DND-41 (cell line): Measurements from ENCODE around the gene C15orf62.

Experiments
- ATAC-seq: fragments of 200-7000 bp; cut with Tn5 transposase; 3 replicates; pipeline ENCODE4 v1.9.1; 2021; ENCODE audit warnings: low read depth; ENCODE audit not compliant: insufficient read depth
- DNase-seq: peaks from one replicate; pipeline ENCODE4 v3.0.0-alpha.2; 2020
- H2AFZ ChIP-seq: 2 replicates; pipeline ENCODE4 v1.6.0; 2012; ENCODE audit warnings: low read depth, low read length
- H3K27ac ChIP-seq: 2 replicates; pipeline ENCODE4 v1.5.1; 2012; ENCODE audit warnings: low read length, inconsistent platforms
- H3K27me3 ChIP-seq: fragments of 200-600 bp; sonication (generic); 2 replicates; pipeline ENCODE4 v1.6.0; 2012; ENCODE audit warnings: low read length, mild to moderate bottlenecking, inconsistent platforms; ENCODE audit not compliant: insufficient read depth, poor library complexity
- H3K36me3 ChIP-seq: 2 replicates; pipeline ENCODE4 v1.5.1; 2012; ENCODE audit warnings: low read length, inconsistent platforms; ENCODE audit not compliant: insufficient read depth
- H3K4me1 ChIP-seq: 2 replicates; pipeline ENCODE4 v1.5.1; 2012; ENCODE audit warnings: mild to moderate bottlenecking, low read length; ENCODE audit not compliant: insufficient read depth
- H3K4me2 ChIP-seq: 2 replicates; pipeline ENCODE4 v1.6.0; 2012; ENCODE audit warnings: mild to moderate bottlenecking, moderate library complexity, low read length, inconsistent platforms; ENCODE audit not compliant: insufficient read depth
- H3K4me3 ChIP-seq, 2 experiments: fragments of 200-600 bp in 1 of 2; shearing (Covaris generic) in 1 of 2; 2 replicates each; pipeline ENCODE4 v1.5.1; 2012 to 2016; ENCODE audit warnings: inconsistent platforms in 2 of 2, low read length in 2 of 2, mild to moderate bottlenecking in 2 of 2, low read depth in 1 of 2, moderate library complexity in 1 of 2
- H3K79me2 ChIP-seq: 2 replicates; pipeline ENCODE4 v1.6.0; 2012; ENCODE audit warnings: low read length, inconsistent platforms; ENCODE audit not compliant: insufficient read depth
- H3K9ac ChIP-seq: 2 replicates; pipeline ENCODE4 v1.6.0; 2012; ENCODE audit warnings: low read depth, mild to moderate bottlenecking, inconsistent platforms, low read length, moderate library complexity
- H3K9me3 ChIP-seq: 2 replicates; pipeline ENCODE4 v1.5.1; 2012; ENCODE audit warnings: low read length, moderate library complexity, mild to moderate bottlenecking, inconsistent platforms; ENCODE audit not compliant: insufficient read depth, severe bottlenecking
- H4K20me1 ChIP-seq: 2 replicates; pipeline ENCODE4 v1.6.0; 2012; ENCODE audit warnings: low read length; ENCODE audit not compliant: insufficient read depth
- EZH2 ChIP-seq: IDR thresholded peaks from 3 replicates; pipeline ENCODE4 v1.6.1; 2012; ENCODE audit warnings: borderline replicate concordance, low read depth, mild to moderate bottlenecking, moderate library complexity, low read length, inconsistent platforms; ENCODE audit not compliant: severe bottlenecking
- TF ChIP-seq, protein P1 (sequence below): IDR thresholded peaks from 2 replicates; pipeline ENCODE4 v1.5.1; 2012; ENCODE audit warnings: borderline replicate concordance, low read length, moderate library complexity, mild to moderate bottlenecking; ENCODE audit not compliant: poor library complexity, severe bottlenecking; ENCODE audit errors: extremely low read depth

The C15orf62 gene

DNA sequence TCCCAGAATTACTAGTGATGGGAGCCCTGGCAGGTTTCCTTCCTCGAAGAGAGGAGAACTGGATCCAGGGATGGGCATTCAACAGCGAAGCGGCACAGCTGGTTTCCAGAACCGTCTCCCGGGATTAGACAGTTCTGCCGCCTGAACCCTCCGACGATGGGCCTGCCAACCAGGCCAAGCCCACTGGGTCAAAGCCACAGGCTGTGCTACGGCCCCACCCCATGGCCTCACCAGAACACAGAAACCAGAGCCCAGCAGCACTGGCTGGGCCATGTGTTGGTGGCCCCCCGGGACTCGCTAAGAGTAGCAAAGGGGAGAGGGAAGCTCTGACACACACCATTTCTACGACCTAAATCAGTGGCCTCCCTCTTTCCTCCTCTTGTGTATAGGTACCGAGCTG is 2.2 kb downstream of the C15orf62 start:
- Histone ChIP-seq H3K4me1 (peaks cover 33% of the 10 kb centered on the region), H3K4me2 (no peak overlapping the region), H3K79me2 (no peaks in the 10 kb centered on the region), H3K9ac (no peak overlapping the region), H4K20me1 (peaks cover 8% of the 10 kb centered on the region), H3K9me3 (no peaks in the 10 kb centered on the region), H3K27me3 (no peaks in the 10 kb centered on the region), H3K4me3 (no peak overlapping the region), H2AFZ (no peak overlapping the region), H3K36me3 (peaks cover 71% of the 10 kb centered on the region), H3K27ac (no peak overlapping the region)
- DNase-seq (no peak), ATAC-seq (no peak)
- TF ChIP-seq, protein P1, sequence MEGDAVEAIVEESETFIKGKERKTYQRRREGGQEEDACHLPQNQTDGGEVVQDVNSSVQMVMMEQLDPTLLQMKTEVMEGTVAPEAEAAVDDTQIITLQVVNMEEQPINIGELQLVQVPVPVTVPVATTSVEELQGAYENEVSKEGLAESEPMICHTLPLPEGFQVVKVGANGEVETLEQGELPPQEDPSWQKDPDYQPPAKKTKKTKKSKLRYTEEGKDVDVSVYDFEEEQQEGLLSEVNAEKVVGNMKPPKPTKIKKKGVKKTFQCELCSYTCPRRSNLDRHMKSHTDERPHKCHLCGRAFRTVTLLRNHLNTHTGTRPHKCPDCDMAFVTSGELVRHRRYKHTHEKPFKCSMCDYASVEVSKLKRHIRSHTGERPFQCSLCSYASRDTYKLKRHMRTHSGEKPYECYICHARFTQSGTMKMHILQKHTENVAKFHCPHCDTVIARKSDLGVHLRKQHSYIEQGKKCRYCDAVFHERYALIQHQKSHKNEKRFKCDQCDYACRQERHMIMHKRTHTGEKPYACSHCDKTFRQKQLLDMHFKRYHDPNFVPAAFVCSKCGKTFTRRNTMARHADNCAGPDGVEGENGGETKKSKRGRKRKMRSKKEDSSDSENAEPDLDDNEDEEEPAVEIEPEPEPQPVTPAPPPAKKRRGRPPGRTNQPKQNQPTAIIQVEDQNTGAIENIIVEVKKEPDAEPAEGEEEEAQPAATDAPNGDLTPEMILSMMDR, result no peak
- no peak for TF ChIP-seq EZH2

DNA sequence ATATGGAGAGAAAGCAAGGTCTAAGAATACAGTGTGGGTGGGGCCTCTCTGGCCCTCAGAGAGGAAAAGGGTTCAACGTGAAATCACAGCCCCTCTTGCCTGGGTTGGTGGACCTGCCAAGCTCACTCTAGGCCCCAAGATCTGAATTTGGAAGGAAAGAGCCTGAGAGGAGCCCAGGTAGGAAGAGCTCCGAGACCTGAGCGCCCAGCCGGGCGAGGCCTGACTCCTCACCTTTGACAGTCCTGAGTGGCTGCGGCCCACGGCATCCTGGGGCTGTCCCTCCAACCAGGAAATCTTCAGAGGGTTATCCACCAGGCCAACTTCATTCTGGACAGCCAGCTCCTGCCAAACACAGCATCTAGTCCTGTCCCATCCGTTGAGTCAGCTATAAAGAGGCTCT is 3.7 kb downstream of the C15orf62 start:
- Histone ChIP-seq H3K36me3 (peaks cover 58% of the 10 kb centered on the region), H3K4me1 (peaks cover 29% of the 10 kb centered on the region), H3K27me3 (no peaks in the 10 kb centered on the region), H3K79me2 (no peaks in the 10 kb centered on the region), H3K4me2 (no peak overlapping the region), H4K20me1 (peaks cover 8% of the 10 kb centered on the region), H3K27ac (no peak overlapping the region), H3K9ac (no peak overlapping the region), H3K9me3 (no peaks in the 10 kb centered on the region), H3K4me3 (no peak overlapping the region), H2AFZ (no peak overlapping the region)
- DNase-seq (no peak), ATAC-seq (no peak)
- no peak for TF ChIP-seq EZH2
- TF ChIP-seq, protein P1, result no peak

DNA sequence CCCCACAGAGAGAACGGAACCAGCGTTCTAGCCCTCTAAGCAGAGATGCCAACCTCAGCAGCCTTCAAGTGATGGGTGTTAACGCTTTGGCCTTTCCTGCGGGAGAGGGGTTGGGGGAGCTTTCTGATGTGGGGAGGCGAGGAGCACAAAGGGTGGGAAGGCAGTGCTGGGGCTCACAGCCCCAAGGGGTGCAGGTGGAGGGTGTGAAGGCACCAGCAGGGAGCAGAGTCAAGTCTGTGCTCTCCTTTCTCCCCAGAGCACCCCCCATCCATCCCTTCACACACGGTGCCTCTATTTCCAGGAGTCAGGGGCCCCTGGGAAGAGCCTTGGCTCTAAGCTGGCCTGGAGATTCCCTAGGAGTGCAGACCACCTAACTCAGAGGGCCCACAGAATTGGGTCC is 4.1 kb downstream of the C15orf62 start:
- peaks cover 8% of the 10 kb centered on the region for H4K20me1 ChIP-seq
- H3K4me1 ChIP-seq, result peaks cover 25% of the 10 kb centered on the region
- no peak for DNase-seq
- no peak overlapping the region for H3K9ac ChIP-seq
- H3K4me2 ChIP-seq, result no peak overlapping the region
- H3K36me3 ChIP-seq, result peaks cover 60% of the 10 kb centered on the region
- TF ChIP-seq, protein P1, result no peak
- no peak for TF ChIP-seq EZH2
- H3K27me3 ChIP-seq, result no peaks in the 10 kb centered on the region
- H3K79me2 ChIP-seq, result no peaks in the 10 kb centered on the region
- no peak overlapping the region for H3K4me3 ChIP-seq
- H3K27ac ChIP-seq, result no peak overlapping the region
- no peak overlapping the region for H2AFZ ChIP-seq
- no peak for ATAC-seq
- H3K9me3 ChIP-seq, result no peaks in the 10 kb centered on the region

DNA sequence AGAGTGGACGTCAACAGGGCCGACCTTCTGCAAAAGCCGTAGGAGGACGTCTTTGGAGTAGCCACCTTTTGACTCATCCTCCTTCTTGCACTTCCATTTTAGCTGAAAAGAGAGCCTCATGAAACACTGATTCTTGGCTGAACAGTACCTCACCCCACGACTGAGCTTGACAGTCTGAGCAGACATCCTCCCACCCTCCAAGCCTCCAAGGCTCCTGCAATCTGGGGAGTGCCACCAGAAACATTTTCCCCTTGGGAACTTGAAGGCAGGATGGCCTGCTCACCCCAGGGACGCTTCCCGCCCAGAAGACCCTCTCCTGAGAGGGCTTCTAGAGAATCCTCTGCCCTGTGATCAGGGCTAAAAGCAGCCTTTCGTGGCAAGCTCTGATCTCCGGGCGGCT is 5.2 kb downstream of the C15orf62 start:
- DNase-seq (no peak), ATAC-seq (no peak)
- no peak overlapping the region for H3K9ac ChIP-seq
- no peaks in the 10 kb centered on the region for H3K9me3 ChIP-seq
- TF ChIP-seq, protein P1, result no peak
- TF ChIP-seq EZH2, result no peak
- peaks cover 11% of the 10 kb centered on the region for H4K20me1 ChIP-seq
- no peak overlapping the region for H3K4me2 ChIP-seq
- H2AFZ ChIP-seq, result no peak overlapping the region
- no peaks in the 10 kb centered on the region for H3K27me3 ChIP-seq
- H3K79me2 ChIP-seq, result peaks cover 2% of the 10 kb centered on the region; the same call in 1 of the 2 replicates
- no peak overlapping the region for H3K27ac ChIP-seq
- peaks cover 14% of the 10 kb centered on the region for H3K4me1 ChIP-seq
- no peak overlapping the region for H3K4me3 ChIP-seq
- H3K36me3 ChIP-seq, result peaks cover 71% of the 10 kb centered on the region
